ENCODE data around the gene RPL18A.

GRCh38 chr19:17846146-17846545, 13.6 kb upstream of the RPL18A start:
- TF ChIP-seq CTCF (IDR thresholded peaks at IDR 0.05; ENCODE audit: low read depth, low read length, missing input control) (no peak), SP1 (IDR thresholded peaks at IDR 0.05) (no peak)
